Tongue (tissue), 2 donors: ENCODE data around the gene UROC1. TPM values are rescaled to one million over a fixed set of nuclear protein-coding genes. Genes with fewer than 3 reads are reported as not detected.
A peak's percentile ranks its signal among the peaks of the same experiment; 100 is the strongest.

Experiments
- DNase-seq: peaks from one replicate; pipeline ENCODE4 v3.0.0-alpha.2; 2015
- total RNA-seq: library from RNA; depleted of rRNA; stranded (reverse); fragments of >200 nt; gene quantifications from one replicate; pipeline ENCODE4 v1.2.3, GENCODE V29; 2014

UROC1 gene
- not detected for total RNA-seq

- no peak for DNase-seq
These were observed at the start of gene UROC1 for GRCh38 chr3:126517291-126517951. TSS of gene UROC1 (minus strand) at chr3:126517773. CDS start at chr3:126517719, 54 bp downstream.

GRCh38 chr3:126562737-126563276 is 45.2 kb upstream of the UROC1 start:
- no peak for DNase-seq

- no peak for DNase-seq
These were observed 40.9 kb upstream of the UROC1 start, which contains the start of gene C3orf22 for GRCh38 chr3:126558336-126559071. TSS of gene C3orf22 (minus strand) at chr3:126558932. CDS start at chr3:126553390, 5,542 bp downstream.

- DNase-seq, result no peak
These were observed 40.2 kb upstream of the UROC1 start for GRCh38 chr3:126557761-126558160.

- DNase-seq, result no peak
These were observed 39.8 kb upstream of the UROC1 start for GRCh38 chr3:126557415-126557745.

- DNase-seq, result no peak
These were observed 39.3 kb upstream of the UROC1 start for GRCh38 chr3:126556637-126557414.

- no peak for DNase-seq
These were observed 38.4 kb upstream of the UROC1 start for GRCh38 chr3:126555795-126556636.

GRCh38 chr3:126554560-126555525 is 37.3 kb upstream of the UROC1 start:
- no peak for DNase-seq

GRCh38 chr3:126553284-126554084 is 35.9 kb upstream of the UROC1 start:
- no peak for DNase-seq

- DNase-seq, result peak; percentile 74
These were observed 35.2 kb upstream of the UROC1 start for GRCh38 chr3:126552688-126553283.

- no peak for DNase-seq
These were observed 34.5 kb upstream of the UROC1 start for GRCh38 chr3:126551839-126552687.

GRCh38 chr3:126551121-126551838 is 33.7 kb upstream of the UROC1 start:
- DNase-seq, result no peak

GRCh38 chr3:126550488-126551051 is 33.0 kb upstream of the UROC1 start:
- peak; percentile 50 for DNase-seq

GRCh38 chr3:126549861-126550487 is 32.4 kb upstream of the UROC1 start:
- no peak for DNase-seq

GRCh38 chr3:126548556-126549466 is 31.2 kb upstream of the UROC1 start:
- DNase-seq, result no peak

- DNase-seq, result no peak
These were observed 30.1 kb upstream of the UROC1 start for GRCh38 chr3:126547721-126548120.
